Caco-2 (cell line): Measurements from ENCODE around the gene C3orf85. TPM values are rescaled to one million over a fixed set of nuclear protein-coding genes. Genes with fewer than 3 reads are reported as not detected.
A peak's percentile ranks its signal among the peaks of the same experiment; 100 is the strongest.

Experiments
- BruUV-seq: library from RNA; stranded (reverse); fragments of 400-500 nt; replicated peaks from 2 replicates; lab custom pipeline; 2021; lab: Mats Ljungman, UMichigan
- CTCF ChIA-PET: fragments of 300-600 bp; sonication (Branson Sonifier 250); formaldehyde crosslinking; loops from one replicate; lab custom pipeline; 2022; ENCODE audit warnings: antibody characterized with exemption; lab: Charles Lee
- POLR2A ChIA-PET: fragments of 300-600 bp; sonication (Branson Sonifier 250); formaldehyde crosslinking; loops from one replicate; lab custom pipeline; 2022; ENCODE audit warnings: antibody characterized with exemption; lab: Charles Lee
- DNase-seq, 2 experiments: peaks; one replicate each; pipeline versions ENCODE4 v3.0.0 to v3.0.0-alpha.2; 2020 to 2022
- H3K27me3 ChIP-seq: replicated peaks from 2 replicates; pipeline ENCODE4 v1.6.0; 2011; ENCODE audit warnings: low read length; ENCODE audit not compliant: control insufficient read depth, insufficient read depth
- H3K36me3 ChIP-seq: 2 replicates; pipeline ENCODE4 v1.5.1; 2011; ENCODE audit warnings: low read length; ENCODE audit not compliant: control insufficient read depth, insufficient read depth
- H3K4me1 ChIP-seq: fragments of 250-450 bp; sonication (Bioruptor Pico); 2 replicates; pipeline ENCODE4 v1.5.1; 2020; ENCODE audit warnings: mild to moderate bottlenecking
- H3K4me3 ChIP-seq: 2 replicates; pipeline ENCODE4 v1.5.1; 2011; ENCODE audit warnings: low read depth, mild to moderate bottlenecking, control low read depth, low read length
- H3K9me3 ChIP-seq: fragments of 250-450 bp; sonication (Bioruptor Pico); 2 replicates; pipeline ENCODE4 v1.5.1; 2020; ENCODE audit warnings: mild to moderate bottlenecking, moderate library complexity
- H3K27ac Mint-ChIP-seq: one replicate; pipeline ENCODE4 v1.8.0; 2022; ENCODE audit warnings: mixed read lengths; ENCODE audit not compliant: unreplicated experiment
- H3K27me3 Mint-ChIP-seq: one replicate; pipeline ENCODE4 v1.8.0; 2022; ENCODE audit warnings: mixed read lengths; ENCODE audit not compliant: insufficient read depth, unreplicated experiment
- H3K36me3 Mint-ChIP-seq: one replicate; pipeline ENCODE4 v1.8.0; 2022; ENCODE audit warnings: mild to moderate bottlenecking, mixed read lengths; ENCODE audit not compliant: insufficient read depth, unreplicated experiment
- H3K4me1 Mint-ChIP-seq: one replicate; pipeline ENCODE4 v1.8.0; 2022; ENCODE audit warnings: low read depth, mixed read lengths; ENCODE audit not compliant: unreplicated experiment
- H3K4me3 Mint-ChIP-seq: one replicate; pipeline ENCODE4 v1.8.0; 2022; ENCODE audit warnings: mild to moderate bottlenecking, moderate library complexity, mixed read lengths; ENCODE audit not compliant: unreplicated experiment
- H3K9me3 Mint-ChIP-seq: one replicate; pipeline ENCODE4 v1.8.0; 2022; ENCODE audit warnings: mixed read lengths; ENCODE audit not compliant: unreplicated experiment
- intact Hi-C: fragments of 100-400 bp; cut with micrococcal nuclease; formaldehyde crosslinking; loops from one replicate; pipeline ENCODE4 v1.10.0; 2022; ENCODE audit not compliant: unreplicated experiment
- total RNA-seq: library from RNA; stranded (reverse); gene quantifications from 2 replicates; pipeline ENCODE4 v1.2.3, GENCODE V29; 2022
- TF ChIP-seq, protein P1 (sequence below), 2 experiments: fragments of 200-600 bp in 1 of 2; IDR thresholded peaks; 1 replicate in 1 of 2; 2 replicates in 1 of 2; pipeline versions ENCODE4 v1.5.1 to v1.8.0; 2011 to 2022; ENCODE audit warnings: antibody characterized with exemption in 1 of 2, control low read depth in 1 of 2, inconsistent platforms in 1 of 2, low read depth in 1 of 2, low read length in 1 of 2, mild to moderate bottlenecking in 1 of 2, moderate library complexity in 1 of 2; ENCODE audit not compliant: insufficient read depth in 1 of 2, severe bottlenecking in 1 of 2, unreplicated experiment in 1 of 2

C3orf85 gene
- total RNA-seq, 1 experiment from 2014 or later, result 0.48 TPM

DNA sequence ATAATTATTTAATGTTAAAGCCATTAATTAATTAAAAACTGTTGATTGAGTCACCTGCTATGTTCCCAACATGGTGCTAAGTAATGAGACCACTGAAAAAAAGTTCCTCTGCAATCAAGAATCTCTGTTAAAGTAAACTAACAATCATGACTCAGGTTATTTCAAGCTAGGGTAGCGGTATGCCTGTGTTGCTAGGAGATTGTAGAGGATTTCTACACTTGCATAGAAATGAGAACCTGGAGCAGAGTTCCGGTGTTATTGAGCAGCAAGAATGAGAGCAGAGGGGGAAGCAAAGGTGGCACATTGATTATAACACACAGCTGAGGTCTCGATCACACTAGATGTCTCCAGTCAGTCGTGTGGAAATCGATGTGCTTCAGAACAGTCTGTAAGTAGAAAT, 41.4 kb downstream of the C3orf85 start:
- ChIA-PET POLR2A (no interaction called here), CTCF (no interaction called here)
- Mint-ChIP-seq H3K4me1 (no peaks in the 10 kb centered on the region), H3K9me3 (no peaks in the 10 kb centered on the region), H3K27ac (no peak overlapping the region), H3K27me3 (no peaks in the 10 kb centered on the region), H3K36me3 (peaks cover 5% of the 10 kb centered on the region), H3K4me3 (no peak overlapping the region)
- Histone ChIP-seq H3K27me3 (no peaks in the 10 kb centered on the region), H3K4me3 (no peak overlapping the region), H3K4me1 (no peaks in the 10 kb centered on the region), H3K9me3 (no peaks in the 10 kb centered on the region), H3K36me3 (no peaks in the 10 kb centered on the region)
- DNase-seq, result no peak
- TF ChIP-seq, protein P1, sequence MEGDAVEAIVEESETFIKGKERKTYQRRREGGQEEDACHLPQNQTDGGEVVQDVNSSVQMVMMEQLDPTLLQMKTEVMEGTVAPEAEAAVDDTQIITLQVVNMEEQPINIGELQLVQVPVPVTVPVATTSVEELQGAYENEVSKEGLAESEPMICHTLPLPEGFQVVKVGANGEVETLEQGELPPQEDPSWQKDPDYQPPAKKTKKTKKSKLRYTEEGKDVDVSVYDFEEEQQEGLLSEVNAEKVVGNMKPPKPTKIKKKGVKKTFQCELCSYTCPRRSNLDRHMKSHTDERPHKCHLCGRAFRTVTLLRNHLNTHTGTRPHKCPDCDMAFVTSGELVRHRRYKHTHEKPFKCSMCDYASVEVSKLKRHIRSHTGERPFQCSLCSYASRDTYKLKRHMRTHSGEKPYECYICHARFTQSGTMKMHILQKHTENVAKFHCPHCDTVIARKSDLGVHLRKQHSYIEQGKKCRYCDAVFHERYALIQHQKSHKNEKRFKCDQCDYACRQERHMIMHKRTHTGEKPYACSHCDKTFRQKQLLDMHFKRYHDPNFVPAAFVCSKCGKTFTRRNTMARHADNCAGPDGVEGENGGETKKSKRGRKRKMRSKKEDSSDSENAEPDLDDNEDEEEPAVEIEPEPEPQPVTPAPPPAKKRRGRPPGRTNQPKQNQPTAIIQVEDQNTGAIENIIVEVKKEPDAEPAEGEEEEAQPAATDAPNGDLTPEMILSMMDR (IDR thresholded peaks at IDR 0.05; ENCODE audit: insufficient read depth in 1 of 2, low read depth in 1 of 2, low read length in 1 of 2, severe bottlenecking in 1 of 2, unreplicated experiment in 1 of 2), result no peak
- BruUV-seq, result no TSS peak
- intact Hi-C loops, result no loop called here

DNA sequence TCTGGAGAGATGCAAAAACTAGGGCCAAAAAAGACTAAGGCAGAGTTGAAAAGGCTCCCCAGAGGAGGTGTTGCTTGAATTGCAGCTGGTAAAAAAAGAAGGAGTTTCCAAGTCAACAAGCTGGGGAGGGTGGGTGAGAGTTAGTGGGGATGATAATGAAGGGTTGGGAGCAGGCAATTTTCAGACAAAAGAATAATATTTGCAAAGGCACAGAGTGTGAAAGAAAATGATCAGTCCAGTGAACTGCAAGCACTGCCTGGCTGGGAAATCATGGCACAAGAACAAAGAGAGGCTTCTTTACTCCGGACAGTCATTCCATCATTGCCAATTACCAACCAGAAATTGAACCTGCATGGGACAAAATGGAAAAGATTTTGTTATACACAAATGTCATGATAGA, 42.2 kb downstream of the C3orf85 start:
- no peaks in the 10 kb centered on the region for H3K9me3 Mint-ChIP-seq
- no TSS peak for BruUV-seq
- ChIA-PET CTCF (no interaction called here), POLR2A (no interaction called here)
- DNase-seq, result no peak
- peaks cover 4% of the 10 kb centered on the region for H3K36me3 Mint-ChIP-seq
- Histone ChIP-seq H3K4me3 (no peak overlapping the region), H3K9me3 (no peaks in the 10 kb centered on the region), H3K27me3 (no peaks in the 10 kb centered on the region), H3K4me1 (no peaks in the 10 kb centered on the region), H3K36me3 (no peaks in the 10 kb centered on the region)
- intact Hi-C loops, result no loop called here
- H3K27ac Mint-ChIP-seq, result peak overlapping the region; percentile 24
- no peak overlapping the region for H3K4me3 Mint-ChIP-seq
- no peaks in the 10 kb centered on the region for H3K27me3 Mint-ChIP-seq
- TF ChIP-seq, protein P1 (IDR thresholded peaks at IDR 0.05; ENCODE audit: insufficient read depth in 1 of 2, low read depth in 1 of 2, low read length in 1 of 2, severe bottlenecking in 1 of 2, unreplicated experiment in 1 of 2), result no peak
- no peaks in the 10 kb centered on the region for H3K4me1 Mint-ChIP-seq

DNA sequence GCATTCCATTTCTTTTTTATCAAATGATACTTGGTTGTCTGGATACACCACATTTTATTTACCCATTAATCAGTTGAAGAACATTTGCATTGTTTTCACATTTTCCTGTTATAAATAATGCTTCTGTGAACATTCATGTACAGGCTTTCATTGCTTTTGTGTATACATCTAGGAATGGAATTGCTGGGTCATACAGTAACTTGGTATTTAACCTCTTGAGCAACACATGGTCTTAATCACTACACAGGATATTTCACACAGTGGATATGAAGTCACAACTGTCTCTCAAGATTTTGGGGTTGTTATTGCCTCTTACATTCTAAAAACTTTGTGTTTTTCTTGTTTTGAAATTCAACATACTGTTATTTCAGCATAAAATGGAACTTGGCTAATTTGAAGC, 48.2 kb downstream of the C3orf85 start:
- Mint-ChIP-seq H3K27me3 (peaks cover 3% of the 10 kb centered on the region), H3K4me3 (no peak overlapping the region), H3K4me1 (no peaks in the 10 kb centered on the region), H3K27ac (no peak overlapping the region), H3K36me3 (no peaks in the 10 kb centered on the region), H3K9me3 (no peaks in the 10 kb centered on the region)
- Histone ChIP-seq H3K4me3 (no peak overlapping the region), H3K36me3 (no peaks in the 10 kb centered on the region), H3K27me3 (no peaks in the 10 kb centered on the region), H3K4me1 (no peaks in the 10 kb centered on the region), H3K9me3 (no peaks in the 10 kb centered on the region)
- DNase-seq, result no peak
- TF ChIP-seq, protein P1 (IDR thresholded peaks at IDR 0.05; ENCODE audit: insufficient read depth in 1 of 2, low read depth in 1 of 2, low read length in 1 of 2, severe bottlenecking in 1 of 2, unreplicated experiment in 1 of 2), result no peak
- intact Hi-C loops, result no loop called here
- ChIA-PET POLR2A (no interaction called here), CTCF (no interaction called here)
- no TSS peak for BruUV-seq
